Coronary artery (tissue), 2 donors: Measurements from ENCODE around the gene DMRT3.
A peak's percentile ranks its signal among the peaks of the same experiment; 100 is the strongest.

Source experiments
- DNase-seq: peaks from one replicate; pipeline ENCODE4 v3.0.0-alpha.2; 2017; ENCODE audit warnings: low spot score
- H3K27ac ChIP-seq, 2 donors: fragments of 200-600 bp; sonication (generic); one replicate each; pipeline ENCODE4 v1.5.1; 2016 to 2019
- H3K4me3 ChIP-seq: fragments of 200-600 bp; sonication (generic); 2 replicates; pipeline ENCODE4 v1.5.1; 2016; ENCODE audit warnings: mild to moderate bottlenecking, moderate library complexity
- TF ChIP-seq, protein P1 (sequence below): fragments of 200-600 bp; sonication (generic); IDR thresholded peaks from one replicate; pipeline ENCODE4 v1.5.1; 2019; ENCODE audit warnings: antibody characterized with exemption

The DMRT3 gene, protein sequence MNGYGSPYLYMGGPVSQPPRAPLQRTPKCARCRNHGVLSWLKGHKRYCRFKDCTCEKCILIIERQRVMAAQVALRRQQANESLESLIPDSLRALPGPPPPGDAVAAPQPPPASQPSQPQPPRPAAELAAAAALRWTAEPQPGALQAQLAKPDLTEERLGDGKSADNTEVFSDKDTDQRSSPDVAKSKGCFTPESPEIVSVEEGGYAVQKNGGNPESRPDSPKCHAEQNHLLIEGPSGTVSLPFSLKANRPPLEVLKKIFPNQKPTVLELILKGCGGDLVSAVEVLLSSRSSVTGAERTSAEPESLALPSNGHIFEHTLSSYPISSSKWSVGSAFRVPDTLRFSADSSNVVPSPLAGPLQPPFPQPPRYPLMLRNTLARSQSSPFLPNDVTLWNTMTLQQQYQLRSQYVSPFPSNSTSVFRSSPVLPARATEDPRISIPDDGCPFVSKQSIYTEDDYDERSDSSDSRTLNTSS

GRCh38 chr9:976258-976942, at the start of gene DMRT3:
DMRT3 (plus strand) TSS chr9:976655; CDS start chr9:977002, 347 bp downstream.
- TF ChIP-seq, protein P1, sequence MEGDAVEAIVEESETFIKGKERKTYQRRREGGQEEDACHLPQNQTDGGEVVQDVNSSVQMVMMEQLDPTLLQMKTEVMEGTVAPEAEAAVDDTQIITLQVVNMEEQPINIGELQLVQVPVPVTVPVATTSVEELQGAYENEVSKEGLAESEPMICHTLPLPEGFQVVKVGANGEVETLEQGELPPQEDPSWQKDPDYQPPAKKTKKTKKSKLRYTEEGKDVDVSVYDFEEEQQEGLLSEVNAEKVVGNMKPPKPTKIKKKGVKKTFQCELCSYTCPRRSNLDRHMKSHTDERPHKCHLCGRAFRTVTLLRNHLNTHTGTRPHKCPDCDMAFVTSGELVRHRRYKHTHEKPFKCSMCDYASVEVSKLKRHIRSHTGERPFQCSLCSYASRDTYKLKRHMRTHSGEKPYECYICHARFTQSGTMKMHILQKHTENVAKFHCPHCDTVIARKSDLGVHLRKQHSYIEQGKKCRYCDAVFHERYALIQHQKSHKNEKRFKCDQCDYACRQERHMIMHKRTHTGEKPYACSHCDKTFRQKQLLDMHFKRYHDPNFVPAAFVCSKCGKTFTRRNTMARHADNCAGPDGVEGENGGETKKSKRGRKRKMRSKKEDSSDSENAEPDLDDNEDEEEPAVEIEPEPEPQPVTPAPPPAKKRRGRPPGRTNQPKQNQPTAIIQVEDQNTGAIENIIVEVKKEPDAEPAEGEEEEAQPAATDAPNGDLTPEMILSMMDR: no peak
- DNase-seq: no peak
- Histone ChIP-seq H3K27ac (no peak within 1 kb of the TSS), H3K4me3 (peak within 1 kb of the TSS; percentile 54)

- no peak for DNase-seq
- Histone ChIP-seq H3K27ac (no peak overlapping the region), H3K4me3 (no peak overlapping the region)
- TF ChIP-seq, protein P1: no peak
Measured at GRCh38 chr9:926976-927375, 49.5 kb upstream of the DMRT3 start.

- DNase-seq: no peak
Measured at GRCh38 chr9:928363-929042, 48.0 kb upstream of the DMRT3 start.

DNA sequence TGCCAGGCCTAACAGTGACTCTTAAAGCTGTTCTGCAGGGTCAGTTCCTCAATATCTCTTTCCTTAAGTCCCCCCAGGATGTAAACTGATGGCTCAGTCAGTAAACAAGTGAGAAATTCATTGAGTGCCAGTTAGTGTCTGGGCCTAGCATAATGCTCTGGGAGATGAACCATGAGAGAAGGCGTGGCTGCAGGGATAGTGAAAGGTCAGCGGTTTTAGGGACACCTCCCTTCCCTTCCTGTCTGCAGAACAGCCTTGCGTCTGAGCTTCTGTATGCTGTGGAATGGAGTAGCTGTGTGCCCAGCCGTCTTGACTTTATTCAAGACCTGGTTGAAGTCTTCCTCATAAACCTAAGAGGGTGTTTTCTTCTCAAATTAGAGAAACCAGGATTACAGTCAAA, 46.7 kb upstream of the DMRT3 start:
- TF ChIP-seq, protein P1: no peak
- Histone ChIP-seq H3K27ac (no peak overlapping the region), H3K4me3 (no peak overlapping the region)
- DNase-seq: no peak

More at GRCh38 chr9:928363-929042, 48.0 kb upstream of the DMRT3 start:
- TF ChIP-seq, protein P1: no peak
- H3K4me3 ChIP-seq: no peak overlapping the region
- no peak overlapping the region for H3K27ac ChIP-seq

GRCh38 chr9:933356-933755, 43.1 kb upstream of the DMRT3 start:
- Histone ChIP-seq H3K4me3 (no peak overlapping the region), H3K27ac (no peak overlapping the region)
- no peak for DNase-seq
- TF ChIP-seq, protein P1: no peak

DNA sequence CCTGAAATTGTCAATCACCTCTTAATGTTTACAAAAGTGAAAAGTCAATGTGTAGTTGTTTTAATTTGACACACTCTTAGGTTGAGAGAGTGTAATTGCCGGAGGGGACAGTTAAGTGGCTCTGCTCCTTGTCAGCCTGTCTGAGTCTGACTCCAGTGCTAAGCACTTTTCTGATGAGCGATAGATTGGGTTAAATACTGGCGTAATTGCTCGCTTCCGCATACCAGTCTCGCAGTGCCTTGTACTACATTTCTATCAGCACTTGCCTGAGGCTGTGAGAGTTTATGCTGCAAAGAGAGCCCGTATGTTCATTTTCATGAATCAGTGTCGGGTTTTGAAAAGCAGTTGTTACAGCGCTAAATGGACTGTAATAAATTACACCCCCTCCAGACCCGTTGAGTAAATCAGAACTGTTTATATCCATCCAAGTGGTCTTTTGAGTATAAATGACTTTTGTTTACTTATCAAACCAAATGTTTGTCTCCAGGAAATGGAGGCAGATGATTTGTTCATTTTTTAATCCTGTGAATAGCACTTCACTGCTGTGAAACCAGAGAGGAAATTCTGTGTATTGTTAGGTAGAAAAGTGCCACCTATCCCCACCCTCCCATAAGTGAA, 41.0 kb upstream of the DMRT3 start:
- TF ChIP-seq, protein P1: no peak
- no peak overlapping the region for H3K27ac ChIP-seq
- DNase-seq: no peak
- H3K4me3 ChIP-seq: peak overlapping the region; percentile 41
